ENCODE data around the gene OTULIN. TPM values are rescaled to one million over a fixed set of nuclear protein-coding genes. Genes with fewer than 3 reads are reported as not detected.

Gene OTULIN
- total and polyA plus RNA-seq, 2 of the 13 experiments (the other 11 are each of a cell fraction or from before 2014, with no cell fraction given) = 7.0 to 34.8 TPM

DNA sequence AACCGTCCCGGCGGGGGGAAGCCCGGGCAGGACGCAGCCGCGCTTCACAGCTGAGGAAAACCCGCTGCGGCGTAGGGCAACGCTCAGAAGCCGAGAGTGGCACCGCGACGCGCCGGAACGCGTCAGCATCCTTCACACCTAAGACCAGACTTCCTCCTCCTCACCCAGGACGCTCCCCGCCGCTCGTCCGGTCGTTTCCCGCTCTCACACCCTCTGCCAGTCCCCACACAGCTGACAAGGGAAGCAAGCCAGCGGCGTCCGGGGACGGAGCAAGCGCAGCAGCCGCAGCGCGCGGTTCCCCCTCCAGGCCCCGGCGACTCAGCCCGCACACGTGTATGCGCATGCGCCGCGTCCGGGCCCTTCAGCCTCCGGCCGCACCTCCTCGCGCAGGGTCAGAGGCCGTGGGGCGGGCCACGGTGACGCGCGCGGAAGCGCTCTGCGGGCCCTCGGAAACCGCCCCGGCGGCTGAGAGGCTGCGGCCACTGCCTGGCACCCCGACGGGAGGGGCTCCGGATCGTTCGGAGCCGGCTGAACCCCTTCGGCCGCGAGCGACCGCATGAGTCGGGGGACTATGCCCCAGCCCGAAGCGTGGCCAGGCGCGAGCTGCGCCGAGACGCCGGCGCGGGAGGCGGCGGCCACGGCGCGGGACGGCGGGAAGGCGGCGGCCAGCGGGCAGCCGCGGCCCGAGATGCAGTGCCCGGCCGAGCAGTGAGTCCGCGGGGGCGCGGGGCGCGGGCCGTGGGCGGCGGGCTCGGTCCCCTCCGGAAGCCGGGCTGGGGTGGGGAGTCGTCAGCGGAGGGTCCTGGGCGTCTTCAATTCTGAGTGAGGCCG, at the start of gene OTULIN (continued):
- TF ChIP-seq, protein P1, sequence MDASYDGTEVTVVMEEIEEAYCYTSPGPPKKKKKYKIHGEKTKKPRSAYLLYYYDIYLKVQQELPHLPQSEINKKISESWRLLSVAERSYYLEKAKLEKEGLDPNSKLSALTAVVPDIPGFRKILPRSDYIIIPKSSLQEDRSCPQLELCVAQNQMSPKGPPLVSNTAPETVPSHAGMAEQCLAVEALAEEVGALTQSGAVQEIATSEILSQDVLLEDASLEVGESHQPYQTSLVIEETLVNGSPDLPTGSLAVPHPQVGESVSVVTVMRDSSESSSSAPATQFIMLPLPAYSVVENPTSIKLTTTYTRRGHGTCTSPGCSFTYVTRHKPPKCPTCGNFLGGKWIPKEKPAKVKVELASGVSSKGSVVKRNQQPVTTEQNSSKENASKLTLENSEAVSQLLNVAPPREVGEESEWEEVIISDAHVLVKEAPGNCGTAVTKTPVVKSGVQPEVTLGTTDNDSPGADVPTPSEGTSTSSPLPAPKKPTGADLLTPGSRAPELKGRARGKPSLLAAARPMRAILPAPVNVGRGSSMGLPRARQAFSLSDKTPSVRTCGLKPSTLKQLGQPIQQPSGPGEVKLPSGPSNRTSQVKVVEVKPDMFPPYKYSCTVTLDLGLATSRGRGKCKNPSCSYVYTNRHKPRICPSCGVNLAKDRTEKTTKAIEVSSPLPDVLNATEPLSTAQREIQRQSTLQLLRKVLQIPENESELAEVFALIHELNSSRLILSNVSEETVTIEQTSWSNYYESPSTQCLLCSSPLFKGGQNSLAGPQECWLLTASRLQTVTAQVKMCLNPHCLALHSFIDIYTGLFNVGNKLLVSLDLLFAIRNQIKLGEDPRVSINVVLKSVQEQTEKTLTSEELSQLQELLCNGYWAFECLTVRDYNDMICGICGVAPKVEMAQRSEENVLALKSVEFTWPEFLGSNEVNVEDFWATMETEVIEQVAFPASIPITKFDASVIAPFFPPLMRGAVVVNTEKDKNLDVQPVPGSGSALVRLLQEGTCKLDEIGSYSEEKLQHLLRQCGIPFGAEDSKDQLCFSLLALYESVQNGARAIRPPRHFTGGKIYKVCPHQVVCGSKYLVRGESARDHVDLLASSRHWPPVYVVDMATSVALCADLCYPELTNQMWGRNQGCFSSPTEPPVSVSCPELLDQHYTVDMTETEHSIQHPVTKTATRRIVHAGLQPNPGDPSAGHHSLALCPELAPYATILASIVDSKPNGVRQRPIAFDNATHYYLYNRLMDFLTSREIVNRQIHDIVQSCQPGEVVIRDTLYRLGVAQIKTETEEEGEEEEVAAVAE (CRISPR knock-in tag; IDR thresholded peaks at IDR 0.05; ENCODE audit: borderline replicate concordance) = no peak; the same call in 1 of the 2 replicates
- TF ChIP-seq SIX4 (CRISPR knock-in tag; IDR thresholded peaks at IDR 0.05) (peak; percentile 43; the same call in 1 of the 2 replicates), ZNF7 (CRISPR knock-in tag; IDR thresholded peaks at IDR 0.05) (no peak), POLR2G (IDR thresholded peaks at IDR 0.05; ENCODE audit: low read depth, low read length) (peak; percentile 82), MAFG (CRISPR knock-in tag; IDR thresholded peaks at IDR 0.05) (no peak), ZNF879 (CRISPR knock-in tag; IDR thresholded peaks at IDR 0.05) (0 out of 2 replicates have a peak, but pooled peaks have one; percentile 49), ZNF772 (CRISPR knock-in tag; IDR thresholded peaks at IDR 0.05) (no peak; the same call in 1 of the 2 replicates), MED1 (CRISPR knock-in tag; IDR thresholded peaks at IDR 0.05) (peak; percentile 65)
- TF ChIP-seq, protein P2, sequence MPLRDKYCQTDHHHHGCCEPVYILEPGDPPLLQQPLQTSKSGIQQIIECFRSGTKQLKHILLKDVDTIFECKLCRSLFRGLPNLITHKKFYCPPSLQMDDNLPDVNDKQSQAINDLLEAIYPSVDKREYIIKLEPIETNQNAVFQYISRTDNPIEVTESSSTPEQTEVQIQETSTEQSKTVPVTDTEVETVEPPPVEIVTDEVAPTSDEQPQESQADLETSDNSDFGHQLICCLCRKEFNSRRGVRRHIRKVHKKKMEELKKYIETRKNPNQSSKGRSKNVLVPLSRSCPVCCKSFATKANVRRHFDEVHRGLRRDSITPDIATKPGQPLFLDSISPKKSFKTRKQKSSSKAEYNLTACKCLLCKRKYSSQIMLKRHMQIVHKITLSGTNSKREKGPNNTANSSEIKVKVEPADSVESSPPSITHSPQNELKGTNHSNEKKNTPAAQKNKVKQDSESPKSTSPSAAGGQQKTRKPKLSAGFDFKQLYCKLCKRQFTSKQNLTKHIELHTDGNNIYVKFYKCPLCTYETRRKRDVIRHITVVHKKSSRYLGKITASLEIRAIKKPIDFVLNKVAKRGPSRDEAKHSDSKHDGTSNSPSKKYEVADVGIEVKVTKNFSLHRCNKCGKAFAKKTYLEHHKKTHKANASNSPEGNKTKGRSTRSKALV (CRISPR knock-in tag; IDR thresholded peaks at IDR 0.05) = peak; percentile 95
- TF ChIP-seq, protein P3, sequence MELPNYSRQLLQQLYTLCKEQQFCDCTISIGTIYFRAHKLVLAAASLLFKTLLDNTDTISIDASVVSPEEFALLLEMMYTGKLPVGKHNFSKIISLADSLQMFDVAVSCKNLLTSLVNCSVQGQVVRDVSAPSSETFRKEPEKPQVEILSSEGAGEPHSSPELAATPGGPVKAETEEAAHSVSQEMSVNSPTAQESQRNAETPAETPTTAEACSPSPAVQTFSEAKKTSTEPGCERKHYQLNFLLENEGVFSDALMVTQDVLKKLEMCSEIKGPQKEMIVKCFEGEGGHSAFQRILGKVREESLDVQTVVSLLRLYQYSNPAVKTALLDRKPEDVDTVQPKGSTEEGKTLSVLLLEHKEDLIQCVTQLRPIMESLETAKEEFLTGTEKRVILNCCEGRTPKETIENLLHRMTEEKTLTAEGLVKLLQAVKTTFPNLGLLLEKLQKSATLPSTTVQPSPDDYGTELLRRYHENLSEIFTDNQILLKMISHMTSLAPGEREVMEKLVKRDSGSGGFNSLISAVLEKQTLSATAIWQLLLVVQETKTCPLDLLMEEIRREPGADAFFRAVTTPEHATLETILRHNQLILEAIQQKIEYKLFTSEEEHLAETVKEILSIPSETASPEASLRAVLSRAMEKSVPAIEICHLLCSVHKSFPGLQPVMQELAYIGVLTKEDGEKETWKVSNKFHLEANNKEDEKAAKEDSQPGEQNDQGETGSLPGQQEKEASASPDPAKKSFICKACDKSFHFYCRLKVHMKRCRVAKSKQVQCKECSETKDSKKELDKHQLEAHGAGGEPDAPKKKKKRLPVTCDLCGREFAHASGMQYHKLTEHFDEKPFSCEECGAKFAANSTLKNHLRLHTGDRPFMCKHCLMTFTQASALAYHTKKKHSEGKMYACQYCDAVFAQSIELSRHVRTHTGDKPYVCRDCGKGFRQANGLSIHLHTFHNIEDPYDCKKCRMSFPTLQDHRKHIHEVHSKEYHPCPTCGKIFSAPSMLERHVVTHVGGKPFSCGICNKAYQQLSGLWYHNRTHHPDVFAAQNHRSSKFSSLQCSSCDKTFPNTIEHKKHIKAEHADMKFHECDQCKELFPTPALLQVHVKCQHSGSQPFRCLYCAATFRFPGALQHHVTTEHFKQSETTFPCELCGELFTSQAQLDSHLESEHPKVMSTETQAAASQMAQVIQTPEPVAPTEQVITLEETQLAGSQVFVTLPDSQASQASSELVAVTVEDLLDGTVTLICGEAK (IDR thresholded peaks at IDR 0.05) = no peak
- TF ChIP-seq, protein P3 (CRISPR knock-in tag; IDR thresholded peaks at IDR 0.05) = peak; percentile 82
- TF ChIP-seq, protein P4, sequence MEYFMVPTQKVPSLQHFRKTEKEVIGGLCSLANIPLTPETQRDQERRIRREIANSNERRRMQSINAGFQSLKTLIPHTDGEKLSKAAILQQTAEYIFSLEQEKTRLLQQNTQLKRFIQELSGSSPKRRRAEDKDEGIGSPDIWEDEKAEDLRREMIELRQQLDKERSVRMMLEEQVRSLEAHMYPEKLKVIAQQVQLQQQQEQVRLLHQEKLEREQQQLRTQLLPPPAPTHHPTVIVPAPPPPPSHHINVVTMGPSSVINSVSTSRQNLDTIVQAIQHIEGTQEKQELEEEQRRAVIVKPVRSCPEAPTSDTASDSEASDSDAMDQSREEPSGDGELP (IDR thresholded peaks at IDR 0.05; ENCODE audit: borderline replicate concordance, low read depth) = peak; percentile 91

Data from HepG2 (cell line).